ENCODE measurements around the gene NPAS3.

Gene NPAS3

GRCh38 chr14:32938719-32939253 lies at the start of gene NPAS3:
TSS of gene NPAS3 (plus strand) at chr14:32938879.
- in situ Hi-C loops (cut with MboI; ENCODE audit: low sequenced_read_pairs), result no loop called here

DNA sequence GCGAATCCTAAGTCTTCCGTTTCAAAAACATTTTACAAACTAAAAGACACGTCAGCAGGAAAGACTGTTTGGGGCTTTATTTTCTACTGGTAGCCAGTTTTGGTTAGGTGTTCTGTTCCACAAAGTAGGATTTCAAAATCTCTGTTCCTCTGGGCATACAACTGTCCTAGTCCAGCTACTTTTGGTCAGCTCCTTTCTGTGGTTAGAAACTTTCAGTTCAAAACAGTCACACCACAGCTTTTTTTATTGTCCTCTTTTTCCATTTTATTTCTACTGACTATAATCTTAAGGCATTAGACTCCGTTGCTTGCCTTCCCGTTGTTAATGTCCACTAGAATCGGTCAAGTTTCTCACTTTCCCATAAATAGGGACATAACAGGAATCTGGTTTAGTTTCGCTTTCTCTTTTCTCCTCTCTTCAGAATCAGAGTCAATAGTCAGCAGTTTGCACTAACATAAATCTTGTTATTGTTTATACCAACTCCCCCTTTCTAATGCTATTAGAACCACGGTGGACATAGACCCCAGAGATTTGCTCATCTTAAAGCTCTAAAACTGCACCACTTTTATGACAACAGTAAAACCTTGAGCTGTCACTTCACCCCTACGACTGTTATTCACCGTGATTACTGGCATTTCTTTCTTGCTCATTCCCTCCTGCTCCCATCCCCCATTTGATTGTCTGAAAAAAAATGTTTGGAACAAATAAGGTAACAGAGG lies 41.5 kb upstream of the NPAS3 start:
- in situ Hi-C loops (cut with MboI; ENCODE audit: low sequenced_read_pairs), result no loop called here

DNA sequence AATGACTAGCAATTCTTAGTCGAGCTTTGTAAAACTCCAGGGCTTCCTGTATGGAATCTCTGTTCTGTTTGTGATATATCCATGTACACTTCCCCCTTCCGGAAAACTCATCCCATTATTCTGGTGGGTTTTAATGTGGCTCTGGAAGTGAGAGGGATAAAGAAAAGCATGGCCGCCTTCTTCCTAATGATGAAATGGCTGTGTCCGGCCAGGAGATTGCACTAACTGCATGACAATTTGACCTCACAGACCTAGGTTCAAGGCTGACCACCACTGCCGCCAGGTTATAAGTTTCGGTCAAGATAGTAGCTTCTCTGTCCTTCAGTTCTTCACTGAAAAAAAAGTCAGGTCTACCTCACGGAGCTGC lies 41.0 kb upstream of the NPAS3 start:
- in situ Hi-C loops (cut with MboI; ENCODE audit: low sequenced_read_pairs), result no loop called here

DNA sequence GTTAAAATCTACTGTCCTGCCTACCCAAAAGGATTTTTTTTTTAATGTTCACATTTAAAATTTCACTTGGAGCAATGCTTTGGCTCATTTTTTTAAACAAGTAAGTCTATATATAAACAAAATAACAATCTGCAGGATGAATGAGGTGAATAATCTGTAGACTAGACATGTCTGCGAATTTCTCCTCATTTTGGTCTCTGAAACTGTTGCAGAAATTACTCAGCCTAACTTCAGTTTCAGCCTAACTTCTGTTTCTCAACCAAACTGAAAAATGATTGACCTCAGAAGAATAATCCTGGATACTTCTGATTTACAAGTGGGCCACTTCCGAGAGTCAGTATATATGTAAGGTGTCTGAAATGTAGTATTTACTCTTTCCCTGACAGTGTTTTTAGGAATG lies 39.8 kb upstream of the NPAS3 start:
- in situ Hi-C loops (cut with MboI; ENCODE audit: low sequenced_read_pairs), result no loop called here

DNA sequence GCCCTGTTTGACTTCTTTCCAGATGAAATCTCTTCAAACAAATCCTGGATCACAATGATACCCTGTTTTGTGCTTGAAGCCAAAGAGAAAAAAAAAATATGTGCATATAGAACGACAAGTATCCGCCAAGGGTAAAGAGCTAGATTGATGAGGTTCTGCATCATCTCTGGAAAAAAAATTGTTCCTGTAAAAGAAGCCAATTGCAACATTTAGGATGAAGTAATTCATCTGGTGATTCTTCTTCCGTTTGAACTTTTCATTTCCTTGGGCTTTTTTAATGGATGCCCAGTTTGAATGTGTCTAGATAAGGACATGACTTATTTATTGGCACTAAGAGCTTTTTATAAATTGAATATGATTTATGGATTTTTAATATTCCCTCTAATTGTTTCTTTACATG lies 38.1 kb upstream of the NPAS3 start:
- in situ Hi-C loops (cut with MboI; ENCODE audit: low sequenced_read_pairs), result no loop called here

- in situ Hi-C loops (cut with MboI; ENCODE audit: low sequenced_read_pairs), result no loop called here
These were observed 33.7 kb upstream of the NPAS3 start for GRCh38 chr14:32905013-32905412.

DNA sequence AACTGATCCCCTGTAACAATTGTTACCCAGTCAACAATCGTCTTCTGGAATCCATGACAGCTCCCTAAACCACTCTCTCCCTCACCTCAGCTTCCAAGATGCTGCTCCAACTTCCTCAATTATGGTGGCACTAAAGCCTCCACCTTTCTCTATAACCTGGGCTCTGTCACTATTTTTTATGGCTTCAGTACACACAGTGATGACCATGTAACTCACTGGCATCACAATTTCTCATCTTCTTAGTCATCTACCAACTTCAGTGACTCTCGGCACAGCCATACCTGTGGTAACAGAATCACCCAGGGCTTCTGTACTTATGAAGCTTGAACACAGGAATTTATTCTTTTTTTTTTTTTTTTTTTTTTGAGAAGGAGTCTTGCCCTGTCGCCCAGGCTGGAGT lies 32.0 kb upstream of the NPAS3 start:
- in situ Hi-C loops (cut with MboI; ENCODE audit: low sequenced_read_pairs), result no loop called here

GRCh38 chr14:32908196-32909084 lies 30.2 kb upstream of the NPAS3 start:
- in situ Hi-C loops (cut with MboI; ENCODE audit: low sequenced_read_pairs), result no loop called here

DNA sequence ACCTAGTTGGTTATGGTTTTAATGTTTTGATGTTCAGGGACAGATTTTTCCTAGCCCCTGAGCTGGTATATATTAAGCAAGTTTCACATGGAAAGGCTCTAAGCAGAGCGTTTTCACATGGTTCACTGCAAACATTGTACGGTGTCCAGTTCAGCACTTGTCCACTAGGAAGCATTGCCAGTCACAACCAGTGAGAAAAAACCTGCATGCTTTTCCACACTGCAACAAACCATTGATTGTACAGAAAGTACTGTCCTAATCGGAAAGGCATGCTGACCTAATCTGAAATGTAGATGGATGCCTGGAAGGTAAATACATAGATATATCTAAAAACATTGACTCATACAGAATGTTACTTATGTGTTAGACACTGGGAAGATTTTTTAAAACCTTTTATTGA lies 25.0 kb upstream of the NPAS3 start:
- in situ Hi-C loops (cut with MboI; ENCODE audit: low sequenced_read_pairs), result no loop called here

- in situ Hi-C loops (cut with MboI; ENCODE audit: low sequenced_read_pairs), result no loop called here
These were observed 24.3 kb upstream of the NPAS3 start for GRCh38 chr14:32914391-32914790.

DNA sequence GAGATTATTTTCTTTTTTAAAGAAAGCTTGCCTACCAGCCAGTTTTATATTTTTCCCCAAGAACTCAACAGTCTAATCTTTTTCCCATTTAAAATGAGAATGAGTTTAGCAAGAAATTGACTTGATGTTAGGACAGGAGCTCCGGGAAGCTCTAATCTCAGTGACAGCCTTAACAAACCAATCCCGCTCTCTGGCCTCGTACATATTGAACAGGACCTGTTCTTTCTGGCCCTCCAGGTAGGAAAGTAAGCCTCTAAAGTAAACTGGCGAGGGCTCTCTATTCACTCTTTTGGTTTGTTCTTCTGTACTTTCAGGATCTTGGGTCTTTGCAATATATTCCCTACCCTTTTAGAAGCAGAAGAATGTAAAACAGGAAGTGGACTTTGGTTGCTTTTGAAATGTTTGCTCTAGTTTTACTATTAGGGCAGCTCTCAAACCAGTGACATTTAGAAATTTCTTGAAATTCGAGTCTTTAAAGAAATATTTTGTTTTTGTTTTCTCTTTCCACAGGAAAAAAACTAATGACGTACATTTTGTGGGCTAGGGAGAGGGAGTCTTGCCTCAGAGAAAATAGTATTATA lies 17.9 kb upstream of the NPAS3 start:
- in situ Hi-C loops (cut with MboI; ENCODE audit: low sequenced_read_pairs), result no loop called here

- in situ Hi-C loops (cut with MboI; ENCODE audit: low sequenced_read_pairs), result no loop called here
These were observed 13.2 kb upstream of the NPAS3 start for GRCh38 chr14:32925439-32925838.

DNA sequence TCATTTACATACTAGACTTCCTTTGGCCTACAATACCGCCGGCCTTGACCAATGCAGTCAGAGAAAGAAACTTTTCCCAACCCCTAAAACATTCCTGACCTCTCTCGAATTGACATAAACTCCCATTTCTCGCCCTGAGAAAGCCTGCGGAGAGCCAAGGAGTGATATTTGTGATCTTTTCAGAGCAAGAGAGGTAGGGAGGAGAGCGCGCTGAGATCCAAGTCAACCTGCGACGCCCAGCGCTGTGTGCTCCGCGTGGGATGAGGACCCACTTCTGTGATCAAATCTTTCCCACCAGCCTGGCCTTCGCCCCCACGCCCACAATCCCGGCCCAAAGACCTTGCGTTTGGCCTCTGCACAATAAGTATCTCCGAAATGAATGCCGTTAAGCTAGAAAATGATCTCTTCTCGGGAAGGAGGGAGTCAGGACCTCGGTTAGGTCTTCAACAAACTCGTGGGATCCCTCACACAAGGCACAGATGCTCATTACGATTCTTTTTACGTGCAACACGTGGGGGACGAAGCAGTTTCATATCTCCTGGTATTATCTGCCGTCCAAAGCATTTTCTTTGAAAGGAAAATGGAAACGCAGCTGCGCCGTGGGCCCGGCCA lies 6.3 kb upstream of the NPAS3 start:
- in situ Hi-C loops (cut with MboI; ENCODE audit: low sequenced_read_pairs), result no loop called here

- in situ Hi-C loops (cut with MboI; ENCODE audit: low sequenced_read_pairs), result no loop called here
These were observed 5.6 kb upstream of the NPAS3 start for GRCh38 chr14:32932914-32933628.

DNA sequence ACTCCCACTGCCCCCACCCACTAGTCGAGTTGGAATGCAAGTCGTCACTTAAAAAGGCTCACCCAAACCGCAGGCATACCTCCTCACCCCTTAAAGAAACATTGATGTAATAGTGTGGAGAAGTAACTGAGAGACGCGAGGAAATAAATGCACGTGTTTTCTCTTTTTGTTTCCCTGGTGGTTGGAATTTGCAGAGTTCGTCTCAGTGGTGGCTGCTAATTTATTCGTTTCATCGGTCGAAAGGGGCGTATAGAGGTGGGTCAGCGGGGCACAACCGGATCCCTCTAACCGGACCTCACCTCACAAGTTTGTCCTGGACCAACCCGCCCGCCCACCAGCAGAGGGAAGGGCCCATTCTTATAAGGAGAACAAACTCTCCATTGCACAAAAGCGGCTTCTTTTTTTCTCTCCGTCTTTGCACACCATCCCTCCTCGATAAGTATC lies 5.0 kb upstream of the NPAS3 start:
- in situ Hi-C loops (cut with MboI; ENCODE audit: low sequenced_read_pairs), result no loop called here

GRCh38 chr14:32934073-32934880 lies 4.4 kb upstream of the NPAS3 start:
- in situ Hi-C loops (cut with MboI; ENCODE audit: low sequenced_read_pairs), result no loop called here

DNA sequence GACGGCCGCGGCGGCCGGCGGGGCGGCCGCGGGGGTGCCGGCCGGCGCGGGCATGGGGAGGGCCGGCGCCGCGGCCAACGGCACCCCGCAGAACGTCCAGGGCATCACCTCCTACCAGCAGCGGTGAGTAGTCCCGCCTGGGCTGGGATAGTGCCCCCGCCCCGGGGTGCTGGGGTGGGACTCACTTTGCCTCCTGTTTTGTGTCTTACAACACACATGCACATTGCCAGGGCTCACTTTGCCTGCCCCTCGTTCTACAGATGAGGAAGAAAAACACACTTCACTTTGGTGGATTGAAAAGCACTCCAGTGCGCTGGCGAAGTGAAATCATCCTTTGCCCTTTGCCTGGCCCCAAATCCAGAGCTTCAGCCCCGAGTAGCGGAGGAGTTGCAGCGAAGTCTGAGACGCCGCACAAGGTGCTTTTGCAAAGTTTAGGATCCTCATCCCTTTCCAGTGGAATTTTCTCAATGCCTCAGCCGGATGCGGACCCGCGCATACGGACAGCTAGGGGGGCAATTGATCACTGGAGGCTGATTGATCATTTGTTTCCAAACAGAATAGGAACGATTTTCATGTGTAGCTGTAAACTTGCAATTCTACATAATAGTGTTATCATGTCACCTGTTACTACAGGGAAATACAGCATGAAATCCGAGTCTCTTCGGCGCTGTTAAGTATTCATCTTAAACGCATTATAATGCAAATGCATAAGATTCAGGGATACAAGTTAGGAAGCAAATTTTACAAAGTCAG lies 3.6 kb upstream of the NPAS3 start:
- in situ Hi-C loops (cut with MboI; ENCODE audit: low sequenced_read_pairs), result no loop called here

DNA sequence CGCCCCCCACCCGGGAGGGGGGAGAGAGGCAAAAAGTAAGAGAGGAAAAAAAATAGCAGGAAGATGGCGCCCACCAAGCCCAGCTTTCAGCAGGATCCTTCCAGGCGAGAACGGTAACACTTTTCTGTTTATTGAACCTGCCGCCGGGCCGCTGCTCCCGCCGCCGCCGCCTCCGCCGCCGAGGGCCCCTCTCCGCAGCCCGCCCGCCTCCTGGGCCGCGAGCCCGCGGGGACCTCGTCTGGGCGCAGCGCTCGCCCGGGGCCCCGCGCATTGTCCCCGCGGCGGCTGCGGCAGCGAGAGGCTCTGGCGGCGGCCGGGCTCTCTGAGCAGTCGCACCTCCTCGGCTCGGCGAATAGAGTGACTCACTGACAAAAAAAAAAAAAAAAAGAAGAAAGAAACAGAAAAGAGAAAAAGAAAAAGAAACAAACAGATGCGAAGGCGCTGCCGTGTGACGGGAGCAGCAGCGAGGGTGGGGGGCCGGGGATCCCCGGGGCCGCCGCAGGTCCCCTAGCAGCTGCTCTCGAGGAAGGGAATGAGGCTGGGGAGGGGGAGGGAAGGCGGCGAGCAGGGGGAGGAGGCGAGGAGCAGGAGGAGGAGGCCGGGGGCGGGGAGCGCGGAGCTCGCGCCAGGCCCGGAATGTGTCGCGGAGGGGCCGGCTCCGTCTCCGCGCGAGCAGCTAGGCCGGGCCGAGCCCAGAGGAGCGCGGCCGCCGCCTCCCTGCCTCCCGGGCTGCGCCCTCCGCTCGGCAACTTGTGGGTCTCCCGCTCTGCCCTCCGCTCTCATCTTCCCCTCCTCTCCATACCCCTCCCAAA lies 781 bp downstream of the NPAS3 start:
- in situ Hi-C loops (cut with MboI; ENCODE audit: low sequenced_read_pairs), result no loop called here

Data from hTERT RPE-1 (cell line).